ENCODE results near the gene FOXP4.

- TF ChIP-seq POLR2AphosphoS5 (IDR thresholded peaks at IDR 0.05) (no peak), CTCF (IDR thresholded peaks at IDR 0.05) (no peak), POLR2A (IDR thresholded peaks at IDR 0.05; ENCODE audit: low read depth) (no peak), EP300 (IDR thresholded peaks at IDR 0.05) (no peak)
These were observed 96.1 kb downstream of the FOXP4 start for GRCh38 chr6:41642090-41642959.
